Right lobe of liver (tissue), 6 donors: Measurements from ENCODE around the gene POU3F3. TPM values are rescaled to one million over a fixed set of nuclear protein-coding genes. Genes with fewer than 3 reads are reported as not detected.

ENCODE experiments used
- ATAC-seq, 4 donors: fragments of 200-7000 bp; cut with Tn5 transposase; one replicate each; pipeline ENCODE4 v1.9.1; 2020; ENCODE audit warnings: mild to moderate bottlenecking in 4 of 4, moderate library complexity in 4 of 4
- DNase-seq, 3 donors: peaks; one replicate each; pipeline ENCODE4 v3.0.0-alpha.2; 2020
- H3K27ac ChIP-seq, 3 donors: fragments of 200-600 bp; one replicate each; pipeline ENCODE4 v1.8.0; 2022
- H3K27me3 ChIP-seq, 2 donors: fragments of 200-600 bp; one replicate each; pipeline ENCODE4 v1.8.0; 2022
- H3K36me3 ChIP-seq, 4 donors: fragments of 200-600 bp; sonication (generic) in 1 of 4; one replicate each; pipeline versions ENCODE4 v1.5.1 to v1.8.0; 2017 to 2022; ENCODE audit warnings: control low read depth in 1 of 4
- H3K4me1 ChIP-seq, 4 donors: fragments of 200-600 bp; sonication (generic) in 1 of 4; one replicate each; pipeline versions ENCODE4 v1.5.1 to v1.8.0; 2017 to 2022; ENCODE audit warnings: control low read depth in 1 of 4
- H3K4me3 ChIP-seq, 3 donors: fragments of 200-600 bp; one replicate each; pipeline ENCODE4 v1.8.0; 2022
- H3K9me3 ChIP-seq, 4 donors: fragments of 200-600 bp; sonication (generic) in 1 of 4; one replicate each; pipeline versions ENCODE4 v1.5.1 to v1.8.0; 2017 to 2022; ENCODE audit warnings: control low read depth in 1 of 4
- CTCF ChIP-seq, 4 donors: fragments of 200-600 bp in 3 of 4; fragments of 450-650 bp in 1 of 4; IDR thresholded peaks; one replicate each; pipeline versions ENCODE4 v1.5.1 to v1.8.0; 2016 to 2022; ENCODE audit warnings: antibody characterized with exemption in 4 of 4, mild to moderate bottlenecking in 2 of 4
- POLR2A ChIP-seq: fragments of 450-650 bp; IDR thresholded peaks from one replicate; pipeline ENCODE4 v1.6.1; 2017; ENCODE audit warnings: antibody characterized with exemption, mild to moderate bottlenecking
- WGBS: methylation state at CpG from one replicate; pipeline ENCODE4 v1.1.6; 2018; ENCODE audit warnings: low coverage, low lambda C conversion rate; ENCODE audit not compliant: insufficient coverage; ENCODE audit errors: missing lambda C conversion rate; 5-methylcytosine and 5-hydroxymethylcytosine counted together
- intact Hi-C, 2 donors: fragments of 100-400 bp; cut with DNase I; formaldehyde crosslinking; loops; one replicate each; pipeline versions ENCODE4 v1.11.2 to v1.14.1; 2022
- total RNA-seq, 6 experiments: library from RNA; depleted of rRNA in 2 of 6; stranded (reverse); fragments of >200 nt in 2 of 6; fragmentation: NEBNext Ultra II Directional in 3 of 6; extraction: Animal tissue kit (Norgen Biotek cat#: 25700) in 3 of 6; gene quantifications; one replicate each; pipeline versions ENCODE4 v1.1.0 to v1.2.4, GENCODE V29; 2016 to 2023
- donor health status: DM: no; HTN: yes; CAD: no.
- donor health status: DM: no; HTN: no; CAD: no.
- donor health status: DM: no; HTN: no; CAD: no.
- donor health status: DM: no; HTN: yes; CAD: no.
- donor health status: DM: no; HTN: yes; CAD: no.

POU3F3 gene
- total RNA-seq, 6 experiments from 2014 or later = not detected

GRCh38 chr2:104885119-104885782, 31.3 kb downstream of the POU3F3 start:
- Histone ChIP-seq H3K36me3 (no peaks in the 10 kb centered on the region), H3K27ac (no peak overlapping the region), H3K27me3 (no peaks in the 10 kb centered on the region), H3K4me1 (no peaks in the 10 kb centered on the region), H3K9me3 (no peaks in the 10 kb centered on the region), H3K4me3 (no peak overlapping the region)
- intact Hi-C loops = no loop called here
- WGBS = 58% methylated on average over 4 of the region's 5 CpGs
- TF ChIP-seq POLR2A (no peak), CTCF (IDR thresholded peaks at IDR 0.05) (no peak)
- DNase-seq (no peak), ATAC-seq (no peak)

GRCh38 chr2:104887676-104888075, 33.8 kb downstream of the POU3F3 start:
- DNase-seq (no peak), ATAC-seq (no peak)
- Histone ChIP-seq H3K27me3 (no peaks in the 10 kb centered on the region), H3K4me1 (no peaks in the 10 kb centered on the region), H3K27ac (no peak overlapping the region), H3K9me3 (no peaks in the 10 kb centered on the region), H3K4me3 (no peak overlapping the region), H3K36me3 (no peaks in the 10 kb centered on the region)
- intact Hi-C loops = no loop called here
- TF ChIP-seq POLR2A (no peak), CTCF (IDR thresholded peaks at IDR 0.05) (no peak)
- 75% methylated on average over 6 of the region's 6 CpGs for WGBS

GRCh38 chr2:104888489-104889258, 34.8 kb downstream of the POU3F3 start:
- no peak for ATAC-seq
- H3K9me3 ChIP-seq = no peaks in the 10 kb centered on the region
- H3K4me3 ChIP-seq = no peak overlapping the region
- intact Hi-C loops = no loop called here
- no peaks in the 10 kb centered on the region for H3K27me3 ChIP-seq
- no peak for TF ChIP-seq CTCF (IDR thresholded peaks at IDR 0.05)
- no peaks in the 10 kb centered on the region for H3K36me3 ChIP-seq
- 65% methylated on average over 7 of the region's 7 CpGs for WGBS
- no peak for DNase-seq
- no peak overlapping the region for H3K27ac ChIP-seq
- no peaks in the 10 kb centered on the region for H3K4me1 ChIP-seq

- 47% methylated on average over 7 of the region's 8 CpGs for WGBS
- TF ChIP-seq POLR2A (no peak), CTCF (IDR thresholded peaks at IDR 0.05) (no peak)
- intact Hi-C loops = no loop called here
- Histone ChIP-seq H3K4me1 (no peaks in the 10 kb centered on the region), H3K36me3 (no peaks in the 10 kb centered on the region), H3K9me3 (no peaks in the 10 kb centered on the region), H3K27me3 (no peaks in the 10 kb centered on the region), H3K27ac (no peak overlapping the region), H3K4me3 (no peak overlapping the region)
- ATAC-seq = no peak
- DNase-seq = no peak
Observed at GRCh38 chr2:104889291-104889959, 35.5 kb downstream of the POU3F3 start.
